22Rv1 (cell line): ENCODE results near the gene TANK.

Experiments
- CTCF ChIP-seq: fragments of 450-650 bp; IDR thresholded peaks from 2 replicates; pipeline ENCODE4 v1.5.1; 2017; ENCODE audit warnings: mild to moderate bottlenecking
- ZFX ChIP-seq: fragments of 450-650 bp; IDR thresholded peaks from 2 replicates; pipeline ENCODE4 v1.6.1; 2017; ENCODE audit warnings: antibody characterized with exemption, borderline replicate concordance

- TF ChIP-seq CTCF (no peak), ZFX (no peak)
Observed at GRCh38 chr2:161134547-161135518, 25.4 kb upstream of the TANK start.
